OCI-LY7 (cell line): ENCODE measurements around the gene ACTC1. TPM values are rescaled to one million over a fixed set of nuclear protein-coding genes. Genes with fewer than 3 reads are reported as not detected.
"Not testable (repeated sequence)": the region's sequence is repeated elsewhere in the genome, so short reads cannot be mapped to it uniquely, and the experiment has no call there.

Source experiments
- BruUV-seq: library from RNA; stranded (reverse); fragments of 400-500 nt; replicated peaks from 2 replicates; lab custom pipeline; 2021; lab: Mats Ljungman, UMichigan
- CTCF ChIA-PET: fragments of 300-600 bp; sonication (Branson Sonifier 250); formaldehyde crosslinking; loops from one replicate; lab custom pipeline; 2022; ENCODE audit warnings: antibody characterized with exemption; ENCODE audit not compliant: unreplicated experiment; lab: Charles Lee
- POLR2A ChIA-PET: fragments of 300-600 bp; sonication (Branson Sonifier 250); formaldehyde crosslinking; loops from one replicate; lab custom pipeline; 2022; ENCODE audit warnings: antibody characterized with exemption; lab: Charles Lee
- DNase-seq: peaks from one replicate; pipeline ENCODE4 v3.0.0-alpha.2; 2015; ENCODE audit warnings: low spot score
- H2AFZ ChIP-seq: fragments of 200-600 bp; sonication (generic), shearing (Covaris generic); 2 replicates; pipeline ENCODE4 v1.6.1; 2014; ENCODE audit warnings: mild to moderate bottlenecking, antibody characterized with exemption, low read length, moderate library complexity
- H3K27ac ChIP-seq: fragments of 200-600 bp; sonication (generic); 2 replicates; pipeline ENCODE4 v1.5.1; 2014; ENCODE audit warnings: mixed run types, low read depth, mild to moderate bottlenecking, moderate library complexity, low read length, inconsistent platforms; ENCODE audit not compliant: poor library complexity, severe bottlenecking
- H3K36me3 ChIP-seq: fragments of 200-600 bp; sonication (generic); 2 replicates; pipeline ENCODE4 v1.6.1; 2014; ENCODE audit warnings: mild to moderate bottlenecking, antibody characterized with exemption, low read length, moderate library complexity, mixed read lengths; ENCODE audit not compliant: insufficient read depth
- H3K4me1 ChIP-seq: fragments of 200-600 bp; sonication (generic); 2 replicates; pipeline ENCODE4 v1.5.1; 2014; ENCODE audit warnings: mild to moderate bottlenecking, low read length; ENCODE audit not compliant: insufficient read depth, poor library complexity, severe bottlenecking
- H3K4me2 ChIP-seq: fragments of 200-600 bp; sonication (generic); 2 replicates; pipeline ENCODE4 v1.6.1; 2014; ENCODE audit warnings: mild to moderate bottlenecking, low read length
- H3K4me3 ChIP-seq: fragments of 200-600 bp; sonication (generic); 2 replicates; pipeline ENCODE4 v1.5.1; 2014; ENCODE audit warnings: mild to moderate bottlenecking, low read depth, low read length; ENCODE audit not compliant: poor library complexity, severe bottlenecking
- H3K79me2 ChIP-seq: fragments of 200-600 bp; sonication (generic); 2 replicates; pipeline ENCODE4 v1.6.1; 2016; ENCODE audit warnings: low read depth, mild to moderate bottlenecking, low read length, moderate library complexity, mixed read lengths; ENCODE audit not compliant: insufficient read depth
- H3K9me2 ChIP-seq: fragments of 200-600 bp; sonication (generic); 2 replicates; pipeline ENCODE4 v1.6.1; 2016; ENCODE audit warnings: mild to moderate bottlenecking, low read length, mixed read lengths; ENCODE audit not compliant: insufficient read depth
- H3K9me3 ChIP-seq: fragments of 200-600 bp; sonication (generic); 2 replicates; pipeline ENCODE4 v1.6.1; 2014; ENCODE audit warnings: mild to moderate bottlenecking, mixed run types, low read length, mixed read lengths
- H4K20me1 ChIP-seq: fragments of 200-600 bp; sonication (generic); 2 replicates; pipeline ENCODE4 v1.6.1; 2014; ENCODE audit warnings: mild to moderate bottlenecking, antibody characterized with exemption, low read length, moderate library complexity, mixed read lengths; ENCODE audit not compliant: insufficient read depth
- CTCF ChIP-seq: fragments of 200-600 bp; sonication (generic); conservative IDR thresholded peaks from 2 replicates; pipeline ENCODE4 v1.5.1; 2014; ENCODE audit warnings: mild to moderate bottlenecking, antibody characterized with exemption, low read length, moderate library complexity, mixed read lengths
- EZH2phosphoT487 ChIP-seq: fragments of 200-600 bp; sonication (generic); IDR thresholded peaks from 2 replicates; pipeline ENCODE4 v1.6.1; 2018; ENCODE audit warnings: low read depth, borderline replicate concordance, mild to moderate bottlenecking, mixed run types, antibody characterized with exemption, low read length, moderate library complexity, mixed read lengths
- intact Hi-C: fragments of 100-400 bp; cut with micrococcal nuclease; formaldehyde crosslinking; loops from one replicate; pipeline ENCODE4 v1.10.0; 2022; ENCODE audit not compliant: unreplicated experiment
- total RNA-seq, 2 experiments: library from RNA; depleted of rRNA in 1 of 2; stranded (reverse); fragments of >200 nt in 1 of 2; shearing (Covaris generic) in 1 of 2; gene quantifications; 2 replicates each; pipeline ENCODE4 v1.2.3, GENCODE V29; 2014 to 2022

Gene ACTC1
- total RNA-seq, 2 experiments from 2014 or later = not detected

- CTCF ChIA-PET = no interaction called here
- intact Hi-C loops = no loop called here
Measured at GRCh38 chr15:34808016-34808415, 12.7 kb upstream of the ACTC1 start.

GRCh38 chr15:34807241-34807640 lies 11.9 kb upstream of the ACTC1 start:
- DNase-seq, BruUV-seq, H3K4me2 ChIP-seq, H3K4me3 ChIP-seq, H3K27ac ChIP-seq, H3K9me3 ChIP-seq, H3K4me1 ChIP-seq, H3K9me2 ChIP-seq, CTCF ChIA-PET, H3K79me2 ChIP-seq, intact Hi-C loops, H3K36me3 ChIP-seq, H4K20me1 ChIP-seq, H2AFZ ChIP-seq: not testable (repeated sequence)
- POLR2A ChIA-PET = interaction anchor here (1.4 kb wide), 1 partner anchor 9 kb away, joined by 4 read pairs; no protein-coding TSS in a partner anchor

More at GRCh38 chr15:34808016-34808415, 12.7 kb upstream of the ACTC1 start:
- Histone ChIP-seq H3K4me3 (no peak overlapping the region), H3K9me3 (no peaks in the 10 kb centered on the region), H3K36me3 (no peaks in the 10 kb centered on the region), H3K4me2 (no peak overlapping the region), H3K4me1 (no peaks in the 10 kb centered on the region), H3K79me2 (no peaks in the 10 kb centered on the region), H4K20me1 (no peaks in the 10 kb centered on the region), H3K9me2 (no peaks in the 10 kb centered on the region), H3K27ac (no peak overlapping the region), H2AFZ (no peak overlapping the region)
- TF ChIP-seq EZH2phosphoT487 = no peak
- TF ChIP-seq CTCF = no peak
- BruUV-seq = no TSS peak
- DNase-seq = no peak
- POLR2A ChIA-PET = interaction anchor here (0.7 kb wide), 1 partner anchor 19 kb away, joined by 3 read pairs; no protein-coding TSS in a partner anchor

GRCh38 chr15:34804776-34805175 lies 9.4 kb upstream of the ACTC1 start:
- Histone ChIP-seq H4K20me1 (no peaks in the 10 kb centered on the region), H3K4me1 (no peaks in the 10 kb centered on the region), H3K4me2 (no peak overlapping the region), H3K9me3 (no peaks in the 10 kb centered on the region), H3K4me3 (no peak overlapping the region), H3K36me3 (no peaks in the 10 kb centered on the region), H3K27ac (no peak overlapping the region), H3K79me2 (no peaks in the 10 kb centered on the region), H3K9me2 (no peaks in the 10 kb centered on the region), H2AFZ (no peak overlapping the region)
- no peak for TF ChIP-seq CTCF
- no peak for TF ChIP-seq EZH2phosphoT487
- ChIA-PET CTCF (no interaction called here), POLR2A (no interaction called here)
- intact Hi-C loops = no loop called here
- BruUV-seq = no TSS peak
- DNase-seq = no peak
